Lower leg skin (tissue), 3 donors: ENCODE data around the gene TNP2.

Experiments used
- CTCF ChIP-seq, 3 donors: fragments of 450-650 bp; IDR thresholded peaks; one replicate each; pipeline ENCODE4 v1.5.1; 2016; ENCODE audit warnings: antibody characterized with exemption in 3 of 3, mild to moderate bottlenecking in 3 of 3, moderate library complexity in 2 of 3
- POLR2A ChIP-seq, 2 donors: fragments of 450-650 bp; IDR thresholded peaks; one replicate each; pipeline ENCODE4 v1.6.1; 2016 to 2017; ENCODE audit warnings: antibody characterized with exemption in 2 of 2, mild to moderate bottlenecking in 1 of 2, moderate library complexity in 1 of 2

- TF ChIP-seq POLR2A (IDR thresholded peaks at IDR 0.05) (no peak), CTCF (IDR thresholded peaks at IDR 0.05) (no peak)
Observed at GRCh38 chr16:11219178-11219577, 49.9 kb downstream of the TNP2 start.
